GM23338 (cell line): ENCODE data around the gene HAS3. TPM values are rescaled to one million over a fixed set of nuclear protein-coding genes. Genes with fewer than 3 reads are reported as not detected.

Experiments used
- ATAC-seq: fragments of 200-7000 bp; cut with Tn5 transposase; 3 replicates; pipeline ENCODE4 v1.9.1; 2020
- DNase-seq: peaks from one replicate; pipeline ENCODE4 v3.0.0-alpha.2; 2015; ENCODE audit warnings: low spot score
- H2AFZ ChIP-seq: fragments of 200-600 bp; sonication (generic); 2 replicates; pipeline ENCODE4 v1.8.0; 2016; ENCODE audit warnings: antibody characterized with exemption, mild to moderate bottlenecking, moderate library complexity
- H3F3A ChIP-seq: fragments of 200-600 bp; sonication (generic); replicated peaks from 2 replicates; pipeline ENCODE4 v1.8.0; 2017; ENCODE audit warnings: antibody characterized with exemption, mixed run types, low read depth
- H3K27ac ChIP-seq: fragments of 200-600 bp; sonication (generic); 2 replicates; pipeline ENCODE4 v1.6.1; 2016; ENCODE audit warnings: low read depth
- H3K27me3 ChIP-seq: fragments of 200-600 bp; sonication (generic); 2 replicates; pipeline ENCODE4 v1.8.0; 2016; ENCODE audit warnings: mild to moderate bottlenecking, mixed run types, moderate library complexity; ENCODE audit not compliant: insufficient read depth
- H3K36me3 ChIP-seq: fragments of 200-600 bp; sonication (generic); 2 replicates; pipeline ENCODE4 v1.8.0; 2016; ENCODE audit warnings: mild to moderate bottlenecking; ENCODE audit not compliant: insufficient read depth
- H3K4me1 ChIP-seq: fragments of 200-600 bp; sonication (generic); 2 replicates; pipeline ENCODE4 v1.8.0; 2016; ENCODE audit warnings: mild to moderate bottlenecking, moderate library complexity; ENCODE audit not compliant: insufficient read depth
- H3K4me2 ChIP-seq: fragments of 200-600 bp; sonication (generic); 2 replicates; pipeline ENCODE4 v1.7.1; 2017; ENCODE audit warnings: mixed run types
- H3K4me3 ChIP-seq: fragments of 200-600 bp; sonication (generic); 2 replicates; pipeline ENCODE4 v1.6.1; 2016; ENCODE audit warnings: mixed run types
- H3K79me2 ChIP-seq: fragments of 200-600 bp; sonication (generic); replicated peaks from 2 replicates; pipeline ENCODE4 v1.8.0; 2017; ENCODE audit warnings: mild to moderate bottlenecking; ENCODE audit not compliant: insufficient read depth
- H3K9me2 ChIP-seq: fragments of 200-600 bp; sonication (generic); 2 replicates; pipeline ENCODE4 v1.8.0; 2017; ENCODE audit not compliant: insufficient read depth
- H4K20me1 ChIP-seq: fragments of 200-600 bp; sonication (generic); replicated peaks from 2 replicates; pipeline ENCODE4 v1.8.0; 2017; ENCODE audit warnings: mild to moderate bottlenecking; ENCODE audit not compliant: insufficient read depth
- H3K27ac Mint-ChIP-seq: 2 replicates; pipeline ENCODE4 v1.8.0; 2020; ENCODE audit warnings: inconsistent platforms, mild to moderate bottlenecking, moderate library complexity, mixed read lengths
- H3K27me3 Mint-ChIP-seq: 3 replicates; pipeline ENCODE4 v1.8.0; 2022; ENCODE audit warnings: low read depth, mild to moderate bottlenecking, moderate library complexity, mixed read lengths, inconsistent platforms; ENCODE audit not compliant: insufficient read depth, poor library complexity
- H3K36me3 Mint-ChIP-seq: 3 replicates; pipeline ENCODE4 v1.8.0; 2021; ENCODE audit warnings: low read depth, mild to moderate bottlenecking, inconsistent platforms, moderate library complexity, mixed read lengths
- H3K4me1 Mint-ChIP-seq: 3 replicates; pipeline ENCODE4 v1.8.0; 2020; ENCODE audit warnings: mild to moderate bottlenecking, inconsistent platforms, mixed read lengths
- H3K4me3 Mint-ChIP-seq: 3 replicates; pipeline ENCODE4 v1.8.0; 2021; ENCODE audit warnings: moderate library complexity, mild to moderate bottlenecking, inconsistent platforms, mixed read lengths
- H3K9me3 Mint-ChIP-seq: 3 replicates; pipeline ENCODE4 v1.8.0; 2020; ENCODE audit warnings: moderate library complexity, mild to moderate bottlenecking, inconsistent platforms, mixed read lengths
- CREB1 ChIP-seq: fragments of 250-450 bp; sonication (Bioruptor Pico); IDR thresholded peaks from 2 replicates; pipeline ENCODE4 v1.5.0; 2020; ENCODE audit warnings: low read depth, mild to moderate bottlenecking, moderate library complexity
- CTCF ChIP-seq, 2 experiments: fragments of 200-600 bp in 1 of 2; sonication (generic) in 1 of 2; conservative IDR thresholded peaks; 2 replicates each; pipeline versions ENCODE4 v1.5.1 to v1.6.1; 2016 to 2017; ENCODE audit warnings: antibody characterized with exemption in 2 of 2, low read depth in 2 of 2, mild to moderate bottlenecking in 2 of 2, moderate library complexity in 1 of 2
- JUNB ChIP-seq: IDR thresholded peaks from one replicate; pipeline ENCODE4 v1.6.1; 2016; ENCODE audit warnings: antibody characterized with exemption; ENCODE audit not compliant: unreplicated experiment
- POLR2AphosphoS5 ChIP-seq: IDR thresholded peaks from 2 replicates; pipeline ENCODE4 v1.6.1; 2016; ENCODE audit warnings: antibody characterized with exemption, low read depth
- ZNF462 ChIP-seq: fragments of 250-450 bp; sonication (Bioruptor Pico); IDR thresholded peaks from 2 replicates; pipeline ENCODE4 v1.5.0; 2020; ENCODE audit warnings: mild to moderate bottlenecking, moderate library complexity
- polyA plus RNA-seq: library from polyadenylated mRNA; unstranded; fragments of >200 nt; fragmentation: Nextera tagmentation; extraction: Ambion mirVana; gene quantifications from 2 replicates; pipeline ENCODE4 v1.2.1, GENCODE V29; 2016
- total RNA-seq: library from RNA; depleted of rRNA; stranded (reverse); fragments of >200 nt; shearing (Covaris generic); gene quantifications from 2 replicates; pipeline ENCODE4 v1.2.3, GENCODE V29; 2014

HAS3 gene
- total and polyA plus RNA-seq, 2 experiments from 2014 or later, result 7.3 to 54.9 TPM

- TF ChIP-seq ZNF462 (CRISPR knock-in tag) (no peak), JUNB (no peak), CREB1 (CRISPR knock-in tag) (no peak), POLR2AphosphoS5 (no peak)
Measured at GRCh38 chr16:69157196-69157595, 51.7 kb downstream of the HAS3 start (continued).

DNA sequence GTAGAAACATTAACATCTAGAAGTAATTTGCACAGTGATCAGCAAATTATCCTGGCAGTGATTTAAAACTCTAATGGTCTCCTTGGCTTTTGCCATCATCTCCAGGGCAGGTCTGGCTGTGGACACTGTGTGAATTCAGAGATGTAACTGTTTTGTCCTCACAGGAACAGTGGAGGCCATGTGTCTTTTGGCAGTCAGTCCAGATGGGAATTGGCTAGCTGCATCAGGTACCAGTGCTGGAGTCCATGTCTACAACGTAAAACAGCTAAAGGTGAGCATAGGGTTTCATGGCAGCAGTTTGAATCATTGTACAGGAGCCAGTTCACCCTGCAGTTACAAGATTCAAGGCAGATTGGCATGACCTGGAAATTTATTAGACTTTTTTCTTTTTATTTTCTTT lies 54.7 kb downstream of the HAS3 start:
- DNase-seq, result no peak
- TF ChIP-seq CTCF (conservative IDR thresholded peaks at IDR 0.05; ENCODE audit: low read depth in 2 of 2), result no peak
- H3K4me3 ChIP-seq, result no peak overlapping the region
- H3K4me1 ChIP-seq, result no peaks in the 10 kb centered on the region
- H3K4me1 Mint-ChIP-seq, result no peaks in the 10 kb centered on the region
- H3K27me3 Mint-ChIP-seq, result peaks cover 6% of the 10 kb centered on the region
- H3K27ac ChIP-seq, result no peak overlapping the region
- H3K36me3 ChIP-seq, result peaks cover 82% of the 10 kb centered on the region
- no peaks in the 10 kb centered on the region for H3K27me3 ChIP-seq
- H3K36me3 Mint-ChIP-seq, result peaks cover 80% of the 10 kb centered on the region
- no peak overlapping the region for H3K27ac Mint-ChIP-seq
- H2AFZ ChIP-seq, result no peak overlapping the region
- H3K9me2 ChIP-seq, result no peaks in the 10 kb centered on the region
- H3K9me3 Mint-ChIP-seq, result no peaks in the 10 kb centered on the region; the same call in 2 of the 3 replicates
- H3K4me2 ChIP-seq, result no peak overlapping the region
- no peak for ATAC-seq
- no peaks in the 10 kb centered on the region for H3K79me2 ChIP-seq
- H3F3A ChIP-seq, result 0 out of 2 replicates have a peak, but pooled peaks cover 14% of the 10 kb centered on the region
- peaks cover 5% of the 10 kb centered on the region; the same call in 1 of the 2 replicates for H4K20me1 ChIP-seq
- H3K4me3 Mint-ChIP-seq, result no peak overlapping the region
